Stomach (tissue), 4 donors: Measurements from ENCODE around the gene CEP72.

Source experiments
- CTCF ChIP-seq, 7 experiments: fragments of 450-650 bp in 4 of 7; fragments of 200-600 bp in 3 of 7; sonication (generic) in 3 of 7; IDR thresholded peaks; one replicate each; pipeline ENCODE4 v1.5.1; 2016 to 2019; ENCODE audit warnings: antibody characterized with exemption in 7 of 7, control low read depth in 2 of 7, mild to moderate bottlenecking in 1 of 7
- EP300 ChIP-seq: sonication (generic); formaldehyde crosslinking; IDR thresholded peaks from one replicate; pipeline ENCODE4 v1.6.1; 2017; ENCODE audit warnings: antibody characterized with exemption
- POLR2A ChIP-seq, 4 donors: fragments of 450-650 bp; IDR thresholded peaks; one replicate each; pipeline ENCODE4 v1.6.1; 2016; ENCODE audit warnings: antibody characterized with exemption in 4 of 4, control low read depth in 2 of 4, mild to moderate bottlenecking in 1 of 4, moderate library complexity in 1 of 4
- POLR2AphosphoS5 ChIP-seq, 3 donors: sonication (generic); formaldehyde crosslinking; IDR thresholded peaks; one replicate each; pipeline ENCODE4 v1.6.1; 2016; ENCODE audit warnings: antibody characterized with exemption in 3 of 3

DNA sequence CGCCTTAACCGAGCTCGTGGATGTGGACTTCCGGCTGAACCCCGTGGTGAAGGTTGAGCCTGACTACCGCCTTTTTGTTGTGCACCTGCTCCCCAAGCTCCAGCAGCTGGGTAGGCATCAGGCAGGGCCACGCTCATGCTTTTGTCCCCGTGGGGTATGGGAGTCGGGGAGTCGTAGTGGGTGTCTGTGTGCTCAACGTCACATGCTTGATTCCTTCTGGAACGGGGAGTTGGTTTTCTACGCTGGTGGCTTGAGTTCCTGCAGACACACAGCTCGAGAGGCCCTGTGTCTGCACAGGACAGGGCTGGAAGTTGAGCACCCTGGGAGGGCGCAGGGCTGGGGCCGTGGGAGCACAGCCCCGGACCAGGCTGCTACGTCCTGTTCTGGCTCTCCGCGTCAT lies 8.0 kb downstream of the CEP72 start:
- no peak for TF ChIP-seq CTCF (IDR thresholded peaks at IDR 0.05)
- TF ChIP-seq POLR2AphosphoS5 (IDR thresholded peaks at IDR 0.05), result no peak
- no peak for TF ChIP-seq EP300
- no peak for TF ChIP-seq POLR2A (IDR thresholded peaks at IDR 0.05)
